B cell (primary cell): ENCODE data around the gene ARHGAP23. TPM values are rescaled to one million over a fixed set of nuclear protein-coding genes. Genes with fewer than 3 reads are reported as not detected.

Source experiments
- ATAC-seq: fragments of 200-7000 bp; cut with Tn5 transposase; one replicate; pipeline ENCODE4 v1.10.0; 2021; ENCODE audit warnings: low read depth, mild to moderate bottlenecking, moderate number of reproducible peaks, moderate library complexity
- CTCF ChIA-PET: fragments of 350-600 bp; sonication (Branson Sonifier 250); formaldehyde crosslinking; loops from one replicate; lab custom pipeline; 2021; ENCODE audit warnings: antibody characterized with exemption, inconsistent platforms; lab: Charles Lee
- POLR2A ChIA-PET: fragments of 350-600 bp; sonication (Branson Sonifier 250); formaldehyde crosslinking; loops from one replicate; lab custom pipeline; 2021; ENCODE audit warnings: antibody characterized with exemption; lab: Charles Lee
- DNase-seq: peaks from one replicate; pipeline ENCODE4 v3.0.0; 2013
- H2AFZ ChIP-seq: 2 replicates; pipeline ENCODE4 v1.6.1; 2012; ENCODE audit warnings: mild to moderate bottlenecking, low read depth, low read length; ENCODE audit not compliant: insufficient read depth, poor library complexity, severe bottlenecking
- H3K27ac ChIP-seq, 2 donors: 1 replicate in 1 of 2; 2 replicates in 1 of 2; pipeline ENCODE4 v1.5.1; 2012 to 2013; ENCODE audit warnings: low read length in 2 of 2, mild to moderate bottlenecking in 2 of 2, moderate library complexity in 1 of 2
- H3K27me3 ChIP-seq, 4 experiments: fragments of 200-600 bp in 1 of 4; sonication (generic) in 1 of 4; replicated peaks in 1 of 4; 1 replicate in 2 of 4; 2 replicates in 2 of 4; pipeline versions ENCODE4 v1.6.1 to v1.7.0; 2013 to 2016; ENCODE audit warnings: low read length in 3 of 4, mild to moderate bottlenecking in 2 of 4, mixed read lengths in 1 of 4, moderate library complexity in 1 of 4; ENCODE audit not compliant: insufficient read depth in 4 of 4, control insufficient read depth in 3 of 4; ENCODE audit errors: control extremely low read depth in 1 of 4
- H3K36me3 ChIP-seq, 2 experiments: replicated peaks in 1 of 2; 1 replicate in 1 of 2; 2 replicates in 1 of 2; pipeline versions ENCODE4 v1.6.1 to v1.7.1; 2013; ENCODE audit warnings: low read length in 1 of 2; ENCODE audit not compliant: insufficient read depth in 2 of 2, control insufficient read depth in 1 of 2; ENCODE audit errors: control extremely low read depth in 1 of 2, extremely low read depth in 1 of 2
- H3K4me1 ChIP-seq, 2 donors: fragments of 200-600 bp in 1 of 2; sonication (generic) in 1 of 2; 1 replicate in 1 of 2; 2 replicates in 1 of 2; pipeline versions ENCODE4 v1.5.1 to v1.6.1; 2013 to 2017; ENCODE audit warnings: low read length in 2 of 2; ENCODE audit not compliant: control insufficient read depth in 2 of 2, insufficient read depth in 2 of 2
- H3K4me2 ChIP-seq: replicated peaks from 2 replicates; pipeline ENCODE3; 2012; ENCODE audit warnings: mild to moderate bottlenecking, low read depth, low read length; ENCODE audit not compliant: poor library complexity, severe bottlenecking
- H3K4me3 ChIP-seq, 5 experiments: fragments of 200-600 bp in 1 of 5; sonication (generic) in 1 of 5; 1 replicate in 3 of 5; 2 replicates in 2 of 5; pipeline versions ENCODE4 v1.5.1 to v1.7.0; 2011 to 2016; ENCODE audit warnings: low read length in 4 of 5, mild to moderate bottlenecking in 4 of 5, low read depth in 2 of 5, control low read depth in 1 of 5, moderate library complexity in 1 of 5; ENCODE audit not compliant: insufficient read depth in 1 of 5; ENCODE audit errors: control extremely low read depth in 1 of 5, extremely low read depth in 1 of 5
- H3K79me2 ChIP-seq: fragments of 200-600 bp; sonication (generic); one replicate; pipeline ENCODE4 v1.6.0; 2016; ENCODE audit warnings: low read length; ENCODE audit not compliant: control insufficient read depth, insufficient read depth
- H3K9ac ChIP-seq: fragments of 200-600 bp; sonication (generic); 2 replicates; pipeline ENCODE4 v1.6.1; 2017; ENCODE audit warnings: mild to moderate bottlenecking, low read length, moderate library complexity
- H3K9me3 ChIP-seq, 3 donors: one replicate each; pipeline versions ENCODE4 v1.6.1 to v1.7.1; 2013; ENCODE audit warnings: low read length in 2 of 3; ENCODE audit not compliant: control insufficient read depth in 2 of 3, insufficient read depth in 1 of 3; ENCODE audit errors: control extremely low read depth in 1 of 3
- H4K20me1 ChIP-seq: 2 replicates; pipeline ENCODE4 v1.6.0; 2012; ENCODE audit warnings: mild to moderate bottlenecking, low read length; ENCODE audit not compliant: insufficient read depth, control insufficient read depth, poor library complexity, severe bottlenecking
- H3K27ac Mint-ChIP-seq: one replicate; pipeline ENCODE4 v1.8.0; 2021; ENCODE audit warnings: mixed read lengths
- H3K27me3 Mint-ChIP-seq: one replicate; pipeline ENCODE4 v1.8.0; 2021; ENCODE audit warnings: mixed read lengths
- H3K4me1 Mint-ChIP-seq: one replicate; pipeline ENCODE4 v1.8.0; 2021; ENCODE audit warnings: mixed read lengths
- H3K4me3 Mint-ChIP-seq: one replicate; pipeline ENCODE4 v1.8.0; 2021; ENCODE audit warnings: mixed read lengths
- H3K9me3 Mint-ChIP-seq: one replicate; pipeline ENCODE4 v1.8.0; 2022; ENCODE audit warnings: mixed read lengths; ENCODE audit not compliant: insufficient read depth
- CTCF ChIP-seq: fragments of 200-600 bp; IDR thresholded peaks from one replicate; pipeline ENCODE4 v1.8.0; 2022; ENCODE audit warnings: antibody characterized with exemption, mild to moderate bottlenecking
- EZH2 ChIP-seq: IDR thresholded peaks from 2 replicates; pipeline ENCODE4 v1.6.1; 2012; ENCODE audit warnings: borderline replicate concordance, low read depth, mild to moderate bottlenecking, moderate library complexity, low read length; ENCODE audit not compliant: insufficient read depth, poor library complexity, severe bottlenecking
- WGBS: methylation state at CpG from one replicate; pipeline ENCODE4 v1.1.5; 2013; ENCODE audit warnings: missing lambda C conversion rate; ENCODE audit not compliant: insufficient coverage; 5-methylcytosine and 5-hydroxymethylcytosine counted together
- intact Hi-C: fragments of 100-400 bp; cut with micrococcal nuclease; formaldehyde crosslinking; loops from one replicate; pipeline ENCODE4 v1.10.0; 2022
- polyA plus RNA-seq: library from polyadenylated mRNA; depleted of rRNA; stranded (reverse); fragments of >200 nt; gene quantifications from 2 replicates; pipeline ENCODE4 v1.2.3, GENCODE V29; 2012
- total RNA-seq, 2 donors: library from RNA; stranded (reverse); fragments of 120-200 nt in 1 of 2; gene quantifications; 1 replicate in 1 of 2; 2 replicates in 1 of 2; pipeline versions ENCODE4 v1.2.3 to v1.2.4, GENCODE V29; 2013 to 2022

Gene ARHGAP23
- total and polyA plus RNA-seq, 2 donors (not counting 1 experiment from before 2014, with no cell fraction given), result 0.07 to 0.12 TPM

GRCh38 chr17:38420518-38420917 lies 7.7 kb upstream of the ARHGAP23 start:
- peaks cover 58% of the 10 kb centered on the region for H3K27me3 Mint-ChIP-seq
- Histone ChIP-seq H3K4me2 (no peak overlapping the region), H3K27ac (no peak overlapping the region), H4K20me1 (no peaks in the 10 kb centered on the region), H3K27me3 (peaks cover 0 to 83% (median 29%) of the 10 kb centered on the region in 4 experiments), H3K36me3 (no peaks in the 10 kb centered on the region), H3K4me3 (no peak overlapping the region), H2AFZ (no peak overlapping the region), H3K9me3 (no peaks in the 10 kb centered on the region), H3K79me2 (no peaks in the 10 kb centered on the region), H3K4me1 (peaks cover 4 to 6% of the 10 kb centered on the region in 2 donors), H3K9ac (no peak overlapping the region)
- H3K4me1 Mint-ChIP-seq, result peaks cover 10% of the 10 kb centered on the region
- 83% methylated on average over 6 of the region's 6 CpGs for WGBS
- POLR2A ChIA-PET, result no interaction called here
- TF ChIP-seq EZH2 (no peak), CTCF (no peak)
- intact Hi-C loops, result loop anchor here (10.0 kb wide), 1 partner anchor 134 kb away; no protein-coding TSS in a partner anchor
- no peaks in the 10 kb centered on the region for H3K9me3 Mint-ChIP-seq
- DNase-seq (no peak), ATAC-seq (no peak)
- H3K4me3 Mint-ChIP-seq, result no peak overlapping the region
- CTCF ChIA-PET, result interaction anchor here (1.1 to 12.4 kb wide), 2 partner anchors 9 to 70 kb away, joined by 5 to 323 read pairs; partner anchors contain the start of gene SOCS7
- H3K27ac Mint-ChIP-seq, result no peak overlapping the region

- 63% methylated on average over 10 of the region's 14 CpGs for WGBS
- DNase-seq (no peak), ATAC-seq (no peak)
- no peak for TF ChIP-seq EZH2
- TF ChIP-seq CTCF, result no peak
- ChIA-PET CTCF (interaction anchor here (0.9 to 12.4 kb wide), 4 partner anchors 9 to 246 kb away, joined by 3 to 323 read pairs (median 4); partner anchors contain the start of gene SOCS7), POLR2A (no interaction called here)
- Histone ChIP-seq H4K20me1 (no peaks in the 10 kb centered on the region), H3K9ac (no peak overlapping the region), H3K36me3 (no peaks in the 10 kb centered on the region), H2AFZ (no peak overlapping the region), H3K27me3 (peaks cover 0 to 86% (median 30%) of the 10 kb centered on the region in 4 experiments), H3K79me2 (no peaks in the 10 kb centered on the region), H3K27ac (no peak overlapping the region), H3K4me2 (no peak overlapping the region), H3K4me3 (no peak overlapping the region), H3K4me1 (peaks cover 4 to 6% of the 10 kb centered on the region in 2 donors), H3K9me3 (no peaks in the 10 kb centered on the region)
- Mint-ChIP-seq H3K4me3 (no peak overlapping the region), H3K4me1 (peaks cover 10% of the 10 kb centered on the region), H3K9me3 (no peaks in the 10 kb centered on the region), H3K27ac (no peak overlapping the region), H3K27me3 (peaks cover 59% of the 10 kb centered on the region)
- intact Hi-C loops, result loop anchor here (10.0 kb wide), 1 partner anchor 133 kb away; no protein-coding TSS in a partner anchor
Observed at GRCh38 chr17:38421171-38421841, 7.0 kb upstream of the ARHGAP23 start.
